B cell (primary cell): ENCODE results near the gene CEPT1. TPM values are rescaled to one million over a fixed set of nuclear protein-coding genes. Genes with fewer than 3 reads are reported as not detected.

Experiments
- ATAC-seq: fragments of 200-7000 bp; cut with Tn5 transposase; one replicate; pipeline ENCODE4 v1.10.0; 2021; ENCODE audit warnings: low read depth, mild to moderate bottlenecking, moderate number of reproducible peaks, moderate library complexity
- CTCF ChIA-PET: fragments of 350-600 bp; sonication (Branson Sonifier 250); formaldehyde crosslinking; loops from one replicate; lab custom pipeline; 2021; ENCODE audit warnings: antibody characterized with exemption, inconsistent platforms; lab: Charles Lee
- POLR2A ChIA-PET: fragments of 350-600 bp; sonication (Branson Sonifier 250); formaldehyde crosslinking; loops from one replicate; lab custom pipeline; 2021; ENCODE audit warnings: antibody characterized with exemption; lab: Charles Lee
- DNase-seq: peaks from one replicate; pipeline ENCODE4 v3.0.0; 2013
- H2AFZ ChIP-seq: 2 replicates; pipeline ENCODE4 v1.6.1; 2012; ENCODE audit warnings: mild to moderate bottlenecking, low read depth, low read length; ENCODE audit not compliant: insufficient read depth, poor library complexity, severe bottlenecking
- H3K27ac ChIP-seq, 2 donors: 1 replicate in 1 of 2; 2 replicates in 1 of 2; pipeline ENCODE4 v1.5.1; 2012 to 2013; ENCODE audit warnings: low read length in 2 of 2, mild to moderate bottlenecking in 2 of 2, moderate library complexity in 1 of 2
- H3K27me3 ChIP-seq, 4 experiments: fragments of 200-600 bp in 1 of 4; sonication (generic) in 1 of 4; replicated peaks in 1 of 4; 1 replicate in 2 of 4; 2 replicates in 2 of 4; pipeline versions ENCODE4 v1.6.1 to v1.7.0; 2013 to 2016; ENCODE audit warnings: low read length in 3 of 4, mild to moderate bottlenecking in 2 of 4, mixed read lengths in 1 of 4, moderate library complexity in 1 of 4; ENCODE audit not compliant: insufficient read depth in 4 of 4, control insufficient read depth in 3 of 4; ENCODE audit errors: control extremely low read depth in 1 of 4
- H3K36me3 ChIP-seq, 2 experiments: replicated peaks in 1 of 2; 1 replicate in 1 of 2; 2 replicates in 1 of 2; pipeline versions ENCODE4 v1.6.1 to v1.7.1; 2013; ENCODE audit warnings: low read length in 1 of 2; ENCODE audit not compliant: insufficient read depth in 2 of 2, control insufficient read depth in 1 of 2; ENCODE audit errors: control extremely low read depth in 1 of 2, extremely low read depth in 1 of 2
- H3K4me1 ChIP-seq, 2 donors: fragments of 200-600 bp in 1 of 2; sonication (generic) in 1 of 2; 1 replicate in 1 of 2; 2 replicates in 1 of 2; pipeline versions ENCODE4 v1.5.1 to v1.6.1; 2013 to 2017; ENCODE audit warnings: low read length in 2 of 2; ENCODE audit not compliant: control insufficient read depth in 2 of 2, insufficient read depth in 2 of 2
- H3K4me2 ChIP-seq: replicated peaks from 2 replicates; pipeline ENCODE3; 2012; ENCODE audit warnings: mild to moderate bottlenecking, low read depth, low read length; ENCODE audit not compliant: poor library complexity, severe bottlenecking
- H3K4me3 ChIP-seq, 5 experiments: fragments of 200-600 bp in 1 of 5; sonication (generic) in 1 of 5; 1 replicate in 3 of 5; 2 replicates in 2 of 5; pipeline versions ENCODE4 v1.5.1 to v1.7.0; 2011 to 2016; ENCODE audit warnings: low read length in 4 of 5, mild to moderate bottlenecking in 4 of 5, low read depth in 2 of 5, control low read depth in 1 of 5, moderate library complexity in 1 of 5; ENCODE audit not compliant: insufficient read depth in 1 of 5; ENCODE audit errors: control extremely low read depth in 1 of 5, extremely low read depth in 1 of 5
- H3K79me2 ChIP-seq: fragments of 200-600 bp; sonication (generic); one replicate; pipeline ENCODE4 v1.6.0; 2016; ENCODE audit warnings: low read length; ENCODE audit not compliant: control insufficient read depth, insufficient read depth
- H3K9ac ChIP-seq: fragments of 200-600 bp; sonication (generic); 2 replicates; pipeline ENCODE4 v1.6.1; 2017; ENCODE audit warnings: mild to moderate bottlenecking, low read length, moderate library complexity
- H3K9me3 ChIP-seq, 3 donors: one replicate each; pipeline versions ENCODE4 v1.6.1 to v1.7.1; 2013; ENCODE audit warnings: low read length in 2 of 3; ENCODE audit not compliant: control insufficient read depth in 2 of 3, insufficient read depth in 1 of 3; ENCODE audit errors: control extremely low read depth in 1 of 3
- H4K20me1 ChIP-seq: 2 replicates; pipeline ENCODE4 v1.6.0; 2012; ENCODE audit warnings: mild to moderate bottlenecking, low read length; ENCODE audit not compliant: insufficient read depth, control insufficient read depth, poor library complexity, severe bottlenecking
- H3K27ac Mint-ChIP-seq: one replicate; pipeline ENCODE4 v1.8.0; 2021; ENCODE audit warnings: mixed read lengths
- H3K27me3 Mint-ChIP-seq: one replicate; pipeline ENCODE4 v1.8.0; 2021; ENCODE audit warnings: mixed read lengths
- H3K4me1 Mint-ChIP-seq: one replicate; pipeline ENCODE4 v1.8.0; 2021; ENCODE audit warnings: mixed read lengths
- H3K4me3 Mint-ChIP-seq: one replicate; pipeline ENCODE4 v1.8.0; 2021; ENCODE audit warnings: mixed read lengths
- H3K9me3 Mint-ChIP-seq: one replicate; pipeline ENCODE4 v1.8.0; 2022; ENCODE audit warnings: mixed read lengths; ENCODE audit not compliant: insufficient read depth
- CTCF ChIP-seq: fragments of 200-600 bp; IDR thresholded peaks from one replicate; pipeline ENCODE4 v1.8.0; 2022; ENCODE audit warnings: antibody characterized with exemption, mild to moderate bottlenecking
- EZH2 ChIP-seq: IDR thresholded peaks from 2 replicates; pipeline ENCODE4 v1.6.1; 2012; ENCODE audit warnings: borderline replicate concordance, low read depth, mild to moderate bottlenecking, moderate library complexity, low read length; ENCODE audit not compliant: insufficient read depth, poor library complexity, severe bottlenecking
- WGBS: methylation state at CpG from one replicate; pipeline ENCODE4 v1.1.5; 2013; ENCODE audit warnings: missing lambda C conversion rate; ENCODE audit not compliant: insufficient coverage; 5-methylcytosine and 5-hydroxymethylcytosine counted together
- intact Hi-C: fragments of 100-400 bp; cut with micrococcal nuclease; formaldehyde crosslinking; loops from one replicate; pipeline ENCODE4 v1.10.0; 2022
- polyA plus RNA-seq: library from polyadenylated mRNA; depleted of rRNA; stranded (reverse); fragments of >200 nt; gene quantifications from 2 replicates; pipeline ENCODE4 v1.2.3, GENCODE V29; 2012
- total RNA-seq, 2 donors: library from RNA; stranded (reverse); fragments of 120-200 nt in 1 of 2; gene quantifications; 1 replicate in 1 of 2; 2 replicates in 1 of 2; pipeline versions ENCODE4 v1.2.3 to v1.2.4, GENCODE V29; 2013 to 2022

Gene CEPT1
- total and polyA plus RNA-seq, 2 donors (not counting 1 experiment from before 2014, with no cell fraction given): 47.1 to 83.5 TPM

GRCh38 chr1:111225717-111226400 is 85.8 kb downstream of the CEPT1 start:
- WGBS: 97% methylated on average over 3 of the region's 6 CpGs
- Histone ChIP-seq H4K20me1 (no peaks in the 10 kb centered on the region), H3K27ac (peak overlapping the region; percentile 15 to 71), H3K36me3 (no peaks in the 10 kb centered on the region), H3K4me3 (no peak overlapping the region), H3K79me2 (peaks cover 19% of the 10 kb centered on the region), H3K9ac (no peak overlapping the region), H3K4me2 (peak overlapping the region; percentile 28), H3K9me3 (peaks cover 0 to 5% (median 4%) of the 10 kb centered on the region in 3 donors), H3K4me1 (peaks cover 76 to 79% of the 10 kb centered on the region in 2 donors), H3K27me3 (no peaks in the 10 kb centered on the region), H2AFZ (peak overlapping the region; percentile 49)
- no peak for ATAC-seq
- H3K27me3 Mint-ChIP-seq: no peaks in the 10 kb centered on the region
- peak overlapping the region; percentile 48 for H3K4me3 Mint-ChIP-seq
- H3K4me1 Mint-ChIP-seq: peaks cover 75% of the 10 kb centered on the region
- no peaks in the 10 kb centered on the region for H3K9me3 Mint-ChIP-seq
- peak overlapping the region; percentile 89 for H3K27ac Mint-ChIP-seq
- DNase-seq: no peak
- ChIA-PET POLR2A (no interaction called here), CTCF (interaction anchor here (0.9 to 3.0 kb wide), 9 partner anchors 11 to 543 kb away, joined by 3 to 17 read pairs (median 3); no protein-coding TSS in a partner anchor)
- TF ChIP-seq EZH2 (no peak), CTCF (no peak)
- intact Hi-C loops: loop anchor here (10.0 kb wide), 1 partner anchor 539 kb away; no protein-coding TSS in a partner anchor

- Histone ChIP-seq H3K27me3 (no peaks in the 10 kb centered on the region), H3K4me1 (peaks cover 70 to 79% of the 10 kb centered on the region in 2 donors), H3K9me3 (peaks cover 0 to 5% (median 4%) of the 10 kb centered on the region in 3 donors), H3K9ac (no peak within 1 kb of the TSS), H3K27ac (peak within 1 kb of the TSS in 1 of 2 donors; percentile 30), H3K4me3 (no peak within 1 kb of the TSS), H3K79me2 (peaks cover 35% of the 10 kb centered on the region), H2AFZ (peak within 1 kb of the TSS; percentile 18), H3K4me2 (peak within 1 kb of the TSS; percentile 65), H3K36me3 (no peaks in the 10 kb centered on the region), H4K20me1 (no peaks in the 10 kb centered on the region)
- H3K9me3 Mint-ChIP-seq: no peaks in the 10 kb centered on the region
- POLR2A ChIA-PET: interaction anchor here (0.5 kb wide), 1 partner anchor 26 kb away, joined by 3 read pairs; no protein-coding TSS in a partner anchor
- intact Hi-C loops: loop anchor here (10.0 kb wide), 1 partner anchor 537 kb away; no protein-coding TSS in a partner anchor
- WGBS: 45% methylated on average over 2 of the region's 3 CpGs
- DNase-seq (no peak), ATAC-seq (no peak)
- H3K4me3 Mint-ChIP-seq: peak within 1 kb of the TSS; percentile 10
- H3K27ac Mint-ChIP-seq: peak within 1 kb of the TSS; percentile 74
- TF ChIP-seq EZH2: no peak
- no peaks in the 10 kb centered on the region for H3K27me3 Mint-ChIP-seq
- CTCF ChIA-PET: interaction anchor here (0.9 to 3.0 kb wide), 5 partner anchors 22 to 541 kb away, joined by 3 to 17 read pairs (median 3); no protein-coding TSS in a partner anchor
- H3K4me1 Mint-ChIP-seq: peaks cover 76% of the 10 kb centered on the region
Observed at GRCh38 chr1:111227434-111227833, 87.4 kb downstream of the CEPT1 start, which contains the start of gene CHI3L2. CHI3L2 (plus strand) TSS chr1:111227713; CDS start chr1:111227730, 17 bp downstream.
